Nucleus accumbens (tissue), 56 donors: ENCODE results near the gene NFKBIE.

Experiments
- DNase-seq, 56 donors: peaks; one replicate each; lab custom pipeline; 2025; lab: John Stamatoyannopoulos, UW

Gene NFKBIE

GRCh38 chr6:44275271-44275748 lies 10.0 kb upstream of the NFKBIE start:
- no peak for DNase-seq

DNA sequence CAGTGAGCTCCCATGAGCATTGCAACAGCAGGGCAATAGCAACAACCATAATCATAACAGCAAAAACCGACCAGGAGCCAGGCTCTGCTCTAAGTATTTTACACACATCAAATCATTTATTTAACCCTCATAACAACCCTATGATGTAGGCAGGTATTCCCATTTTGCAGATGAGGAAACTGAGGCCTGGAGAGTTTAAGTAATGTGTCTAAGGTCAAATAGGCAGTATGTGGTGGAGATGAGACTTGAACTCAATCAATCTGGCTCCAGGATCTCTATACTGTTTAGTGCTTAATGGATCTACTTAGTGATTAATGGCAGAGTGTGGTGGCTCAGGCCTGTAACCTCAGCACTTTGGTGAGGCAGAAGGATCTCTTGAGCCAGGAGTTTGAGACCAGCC lies 8.3 kb upstream of the NFKBIE start:
- DNase-seq: no peak

- no peak for DNase-seq
These were observed 7.7 kb upstream of the NFKBIE start for GRCh38 chr6:44272999-44273566.

DNA sequence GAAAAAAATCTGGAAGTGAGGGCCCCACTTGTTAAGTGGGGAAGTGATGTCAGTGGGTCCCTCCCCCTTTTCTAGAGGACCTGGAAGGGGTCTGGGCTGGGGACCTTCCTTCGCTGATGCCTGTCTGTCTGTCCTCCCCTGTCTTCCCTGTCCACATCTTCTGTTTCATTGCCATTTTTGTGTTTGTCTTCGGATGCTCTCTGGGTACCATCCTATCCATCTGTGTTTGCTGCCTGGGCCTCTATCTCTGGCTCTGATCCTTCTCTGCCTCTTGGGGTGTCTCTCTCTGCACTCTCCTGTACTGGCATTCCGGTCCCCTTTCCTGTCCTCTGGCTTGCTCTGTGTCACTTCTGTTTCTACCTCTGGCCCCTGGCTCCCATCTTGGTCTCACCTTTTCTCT lies 7.2 kb upstream of the NFKBIE start:
- no peak for DNase-seq

- no peak for DNase-seq
These were observed 6.6 kb upstream of the NFKBIE start for GRCh38 chr6:44271914-44272313.

GRCh38 chr6:44271406-44271723 lies 6.0 kb upstream of the NFKBIE start:
- no peak for DNase-seq

- peak in 3 of 56 donors; percentile 11 to 64 (median 27) for DNase-seq
These were observed 5.4 kb upstream of the NFKBIE start for GRCh38 chr6:44270526-44271405.

DNA sequence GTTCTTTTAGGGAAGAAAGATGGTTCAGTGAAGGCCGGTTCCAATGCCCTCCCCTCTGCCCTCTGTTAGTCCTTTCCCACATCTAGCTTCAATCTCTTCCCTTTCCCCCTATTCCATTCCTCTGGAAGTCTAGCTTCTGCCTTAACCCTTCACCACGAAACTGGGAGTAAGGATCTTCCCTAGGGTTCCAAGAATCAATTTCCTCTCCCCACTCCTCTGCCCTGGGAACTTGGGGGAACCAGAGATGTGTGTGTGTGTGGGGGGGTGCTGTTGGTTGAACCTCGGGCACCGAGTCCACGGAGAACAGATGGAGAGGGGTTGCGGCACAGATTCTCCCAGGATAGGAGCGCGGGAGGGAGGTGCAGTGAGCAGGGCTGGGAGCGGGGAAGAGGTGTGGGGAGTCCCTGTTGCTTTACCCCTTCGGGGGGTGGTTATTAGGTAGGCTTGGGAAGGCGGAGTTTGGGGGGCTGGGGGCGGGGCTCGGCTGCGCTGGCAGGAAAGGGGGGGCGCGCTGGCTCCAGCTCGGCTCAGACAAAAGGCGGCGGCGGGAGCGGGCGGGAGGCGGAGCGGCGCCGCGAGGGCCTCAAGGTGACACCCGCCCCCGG lies 4.7 kb upstream of the NFKBIE start, which contains the start of gene TMEM151B:
TMEM151B (plus strand) TSS at position 530 of the 605 bp plus-strand sequence. CDS start 293 bp downstream, outside the sequence.
- DNase-seq: peak in 25 of 56 donors; percentile 13 to 68 (median 31)

- DNase-seq: no peak
These were observed 4.0 kb upstream of the NFKBIE start for GRCh38 chr6:44269178-44269920.

DNA sequence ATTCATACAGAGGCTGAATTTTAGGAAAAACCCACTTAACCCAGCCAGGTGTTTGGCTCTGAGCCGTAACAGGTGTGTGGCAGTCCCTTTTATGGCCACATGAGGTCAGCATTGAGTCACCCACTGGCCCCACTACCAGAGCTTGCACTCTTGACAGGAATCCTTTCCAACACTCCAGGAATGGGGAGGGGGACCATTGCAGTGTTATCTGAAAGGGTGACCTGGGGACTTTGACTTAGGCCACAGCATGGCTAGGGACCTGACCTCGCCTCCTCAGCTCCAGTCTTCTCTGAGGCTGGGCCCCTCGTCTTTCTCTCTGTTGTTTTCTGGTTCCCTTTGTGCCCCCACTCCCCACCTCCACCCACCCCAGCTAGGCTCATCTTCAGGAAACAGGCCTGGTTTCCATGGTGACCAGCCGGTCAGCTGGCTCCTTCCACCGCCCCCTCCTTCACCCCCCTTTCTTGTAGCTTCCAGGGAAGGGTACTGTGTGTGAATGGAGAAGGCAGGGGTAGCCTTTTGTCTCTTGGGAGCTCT lies 2.8 kb upstream of the NFKBIE start:
- peak in 39 of 56 donors; percentile 8 to 80 (median 33) for DNase-seq

- DNase-seq: no peak
These were observed 1.9 kb upstream of the NFKBIE start for GRCh38 chr6:44267252-44267651.

GRCh38 chr6:44266347-44266746 lies 996 bp upstream of the NFKBIE start:
- no peak for DNase-seq

DNA sequence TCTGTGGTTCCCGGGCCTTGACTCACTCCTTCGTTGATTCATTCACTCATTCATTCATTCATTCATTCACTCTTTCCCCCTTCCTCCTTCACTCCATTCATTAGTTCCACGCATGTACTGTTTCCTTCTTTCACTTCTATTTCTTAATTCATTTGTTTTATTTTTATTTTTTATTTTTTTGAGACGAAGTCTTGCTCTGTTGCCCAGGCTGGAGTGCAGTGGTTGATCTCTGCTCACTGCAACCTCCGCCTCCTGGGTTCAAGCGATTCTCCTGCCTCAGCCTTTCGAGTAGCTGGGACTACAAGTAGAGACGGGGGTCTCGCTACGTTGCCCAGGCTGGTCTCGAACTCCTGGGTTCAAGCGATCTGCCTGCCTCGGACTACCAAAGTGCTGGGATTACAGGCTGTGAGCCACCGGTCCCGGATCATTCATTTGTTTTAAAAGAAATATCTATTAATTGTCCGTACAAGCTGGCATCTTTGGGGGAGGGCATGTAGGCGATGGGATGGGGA lies 427 bp upstream of the NFKBIE start:
- DNase-seq: no peak

DNA sequence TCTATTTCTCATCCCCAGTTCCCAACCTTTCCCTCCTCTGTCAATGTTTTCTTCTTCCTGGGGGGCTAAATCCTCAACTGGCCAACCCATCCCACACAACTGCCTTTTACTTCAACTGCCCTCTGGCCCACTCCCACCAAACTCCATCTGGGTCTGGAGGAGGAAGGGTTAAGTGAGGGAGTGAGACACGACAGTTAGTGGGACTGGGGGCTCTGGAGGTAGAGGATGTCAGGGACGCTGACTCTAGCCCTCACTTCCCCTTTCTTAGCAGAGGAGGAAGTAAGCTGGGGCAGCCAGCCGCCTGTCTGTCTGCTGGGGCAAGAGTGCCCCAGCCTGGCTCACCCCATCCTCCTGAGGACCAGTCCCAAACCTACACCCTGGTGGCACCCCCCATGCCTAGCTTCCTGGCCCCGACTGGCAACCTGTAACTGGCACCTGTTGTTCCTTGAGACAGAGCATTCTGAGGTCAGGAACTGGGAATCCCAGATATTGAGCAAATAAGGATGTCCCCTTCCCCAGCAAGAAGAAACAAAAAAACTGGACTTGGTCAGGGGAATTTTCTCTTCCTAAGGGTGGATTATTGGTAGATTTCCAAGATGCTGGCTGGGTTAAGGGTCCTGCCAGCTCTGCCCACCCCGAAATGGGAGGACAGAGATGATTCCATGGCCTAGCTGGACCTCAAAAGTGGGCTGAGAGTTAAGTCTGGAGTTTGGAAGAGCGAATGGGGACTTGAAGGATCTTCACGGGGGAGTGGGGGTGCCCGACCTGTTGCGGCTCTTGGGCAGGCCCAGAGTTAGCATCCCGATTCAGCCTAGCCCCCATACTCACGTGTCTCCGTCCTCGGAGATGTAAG lies 971 bp downstream of the NFKBIE start:
- DNase-seq: peak in 4 of 56 donors; percentile 12 to 32 (median 24)

DNA sequence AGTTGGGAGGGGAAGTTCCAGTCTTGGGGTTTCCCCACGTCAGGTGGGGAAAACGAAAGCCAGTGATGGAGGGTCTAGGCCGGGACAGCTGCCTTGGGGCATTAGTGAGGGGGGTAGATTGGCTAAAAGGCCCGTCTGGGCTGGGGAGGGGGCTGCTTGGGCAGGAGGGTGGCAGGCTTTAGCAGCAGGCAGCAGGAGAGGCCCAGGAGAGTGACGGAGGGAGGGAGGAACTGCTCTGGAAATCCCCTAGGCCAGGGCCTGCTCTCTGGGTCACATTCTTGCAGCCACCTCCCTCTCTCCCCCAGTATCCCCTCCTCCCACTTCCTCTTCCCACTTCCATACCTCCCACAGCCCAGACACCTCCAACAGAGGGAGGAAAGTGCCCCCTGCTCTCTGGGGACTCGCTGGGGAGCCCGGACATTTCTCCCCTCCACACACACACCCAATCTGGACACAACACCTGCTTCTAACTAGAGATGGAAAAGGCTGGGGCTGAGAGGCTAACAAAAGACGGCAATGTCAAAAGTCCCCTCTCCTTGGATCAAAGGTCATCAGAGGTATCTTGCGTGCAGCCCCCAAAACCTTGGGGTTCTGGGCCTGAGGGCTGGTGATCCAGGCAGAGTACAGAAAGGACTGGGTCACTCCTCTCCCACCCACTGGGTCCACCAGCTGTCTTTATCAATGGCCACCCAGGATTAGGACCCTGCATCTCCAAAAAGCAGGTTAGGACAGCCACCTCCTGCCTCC lies 1.8 kb downstream of the NFKBIE start:
- peak in 1 of 56 donors; percentile 25 for DNase-seq

GRCh38 chr6:44262467-44263353 lies 2.6 kb downstream of the NFKBIE start:
- no peak for DNase-seq

- no peak for DNase-seq
These were observed 3.8 kb downstream of the NFKBIE start for GRCh38 chr6:44261581-44261980.
